HG03039 (cell line): Measurements from ENCODE around the gene EPSTI1.
"Not testable (repeated sequence)": the region's sequence is repeated elsewhere in the genome, so short reads cannot be mapped to it uniquely, and the experiment has no call there.

ENCODE experiments used
- ATAC-seq: cut with Tn5 transposase; IDR thresholded peaks from one replicate; pipeline ENCODE4 v1.9.1; 2021; ENCODE audit warnings: mild to moderate bottlenecking, moderate library complexity; ENCODE audit not compliant: unreplicated experiment

Gene EPSTI1

DNA sequence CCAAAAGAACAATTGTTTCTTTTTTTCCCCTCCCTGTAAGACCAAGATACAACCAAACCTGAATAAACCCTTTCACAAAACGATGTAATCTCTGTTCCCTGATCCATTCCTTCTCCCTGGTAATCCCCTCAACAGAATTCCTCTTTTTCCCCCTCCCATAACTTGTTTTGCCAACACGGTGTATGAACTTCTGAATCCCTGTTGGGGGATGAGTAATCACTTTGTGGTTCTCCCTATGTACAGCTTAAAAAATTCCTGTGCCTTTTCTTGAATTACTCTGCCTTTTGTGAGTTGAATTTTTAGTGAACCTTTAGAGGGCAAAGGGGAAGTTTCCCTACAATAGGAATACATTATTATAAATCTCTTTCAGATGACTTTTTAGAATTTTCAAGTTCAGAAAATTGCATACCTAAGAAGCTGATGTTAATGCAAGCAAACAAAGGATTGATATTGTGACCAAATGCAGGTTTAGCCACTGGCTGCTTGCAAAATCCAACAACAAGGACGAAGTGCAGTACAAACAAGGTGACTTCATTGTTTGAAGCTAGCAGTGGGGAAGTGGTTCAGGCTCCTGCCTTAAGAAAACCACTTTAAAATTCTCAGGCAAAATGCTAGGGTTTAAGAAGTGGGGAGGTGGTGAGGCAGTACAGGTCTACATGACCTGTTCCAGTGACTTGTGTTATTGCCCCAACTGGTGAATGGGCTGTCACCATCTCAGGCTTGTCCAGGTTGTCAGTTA, 15.0 kb upstream of the EPSTI1 start:
- ATAC-seq, result no peak

DNA sequence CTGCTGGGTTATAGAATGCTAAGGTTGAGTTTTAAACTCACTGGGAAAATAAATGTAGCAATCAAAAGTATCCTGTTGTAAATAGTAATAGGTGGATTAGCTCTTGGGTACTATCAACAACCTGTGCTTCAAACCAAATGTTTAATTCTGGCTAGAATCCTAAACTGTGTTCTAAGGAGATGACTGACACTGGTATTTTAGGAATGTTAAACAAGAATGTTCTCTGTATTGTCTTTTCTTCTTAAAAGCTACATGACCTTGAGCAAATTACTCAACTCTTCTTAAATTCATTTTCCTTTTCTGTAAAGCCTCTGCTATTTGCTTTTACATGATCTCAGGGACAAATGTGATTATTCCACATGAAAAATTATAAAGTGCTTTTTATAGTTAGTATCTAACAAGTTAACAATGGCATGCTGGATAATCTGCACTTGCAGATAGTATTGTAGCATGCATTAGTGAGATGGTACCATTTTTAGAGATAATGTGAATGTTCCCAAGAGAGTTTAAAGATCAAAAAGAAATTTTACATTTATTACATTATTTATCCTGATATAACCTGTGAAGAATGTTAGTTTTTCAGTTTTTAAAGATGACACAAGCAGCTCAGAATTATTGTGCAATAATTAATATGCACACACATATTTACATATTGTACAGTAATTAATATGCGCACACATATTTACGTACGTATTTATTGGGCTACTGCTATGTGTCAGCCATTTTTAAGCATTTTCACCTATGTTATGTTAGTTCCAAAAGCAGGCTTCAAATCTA, 13.6 kb upstream of the EPSTI1 start:
- ATAC-seq, result no peak

DNA sequence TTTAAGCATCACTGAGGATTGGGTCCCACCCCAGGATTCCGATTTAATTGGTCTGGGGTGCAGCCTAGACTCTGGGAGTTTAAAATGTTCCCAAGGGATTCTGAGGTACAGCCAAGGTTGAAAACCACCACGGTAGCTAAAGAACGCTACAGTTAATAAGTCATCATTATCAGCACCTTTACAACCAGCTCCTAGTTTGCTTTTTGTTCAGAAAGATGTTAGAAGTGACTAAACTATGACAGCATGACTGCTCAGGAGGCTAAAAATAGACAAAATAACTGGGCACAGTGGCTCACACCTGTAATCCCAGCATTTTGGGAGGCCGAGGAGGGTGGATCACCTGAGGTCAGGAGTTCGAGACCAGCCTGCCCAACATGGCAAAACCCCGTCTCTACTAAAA, 11.7 kb upstream of the EPSTI1 start:
- ATAC-seq, result no peak

DNA sequence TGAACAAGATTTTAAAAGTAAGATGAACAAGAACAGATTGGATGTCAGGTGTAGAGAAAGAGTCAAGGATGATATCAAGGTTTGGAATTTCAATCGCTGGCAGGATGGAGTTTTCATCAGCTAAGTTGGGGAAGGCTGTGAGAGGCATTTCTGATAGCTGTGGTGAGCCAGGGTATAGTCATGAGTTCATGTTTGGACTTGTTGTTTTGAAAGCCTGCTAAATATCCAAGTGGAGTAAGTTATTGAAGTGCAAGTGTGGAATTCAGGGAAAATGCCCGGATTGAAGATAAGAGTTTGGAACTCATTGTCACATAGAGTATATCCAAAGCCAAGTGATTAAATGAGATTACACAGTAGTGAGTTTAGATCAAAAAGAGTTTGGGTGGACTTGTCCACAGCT, 11.0 kb upstream of the EPSTI1 start:
- no peak for ATAC-seq

DNA sequence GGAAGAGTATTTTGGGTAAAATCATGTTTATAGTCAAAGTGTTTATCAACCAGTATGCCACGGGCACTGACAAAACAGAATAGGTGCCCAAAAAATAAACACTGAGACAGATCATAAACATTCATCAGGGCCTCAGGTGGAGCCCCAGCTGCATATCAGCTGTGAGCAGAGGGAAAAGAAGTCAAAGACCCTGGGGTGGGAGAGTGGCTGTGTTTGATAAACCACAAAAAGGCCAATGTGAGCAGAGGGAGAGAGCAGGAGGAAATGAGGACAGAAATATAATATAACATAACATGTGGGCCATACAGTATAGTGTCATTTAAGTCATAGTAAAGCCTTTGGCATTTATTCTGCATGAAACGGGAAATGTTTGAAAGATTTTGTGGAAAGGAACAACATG, 10.0 kb upstream of the EPSTI1 start:
- no peak for ATAC-seq

DNA sequence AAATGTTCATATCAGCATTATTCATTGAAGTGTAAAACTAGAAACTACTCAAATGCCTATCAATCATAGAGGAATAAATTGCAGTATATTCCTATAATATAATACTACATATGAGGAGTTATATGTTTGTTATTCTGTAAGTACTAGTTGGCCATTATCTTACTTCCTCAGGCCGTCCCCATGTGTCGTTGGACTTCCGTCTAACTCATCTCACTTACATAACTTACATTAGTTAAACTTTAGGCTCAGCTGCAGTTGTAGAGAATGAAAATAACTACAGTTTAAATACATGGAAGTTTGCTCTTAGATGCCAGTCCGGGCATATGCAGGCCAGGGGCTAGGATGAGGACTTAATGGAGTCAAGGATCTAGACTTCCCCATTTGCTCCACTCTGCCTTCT, 8.6 kb upstream of the EPSTI1 start:
- ATAC-seq, result no peak

DNA sequence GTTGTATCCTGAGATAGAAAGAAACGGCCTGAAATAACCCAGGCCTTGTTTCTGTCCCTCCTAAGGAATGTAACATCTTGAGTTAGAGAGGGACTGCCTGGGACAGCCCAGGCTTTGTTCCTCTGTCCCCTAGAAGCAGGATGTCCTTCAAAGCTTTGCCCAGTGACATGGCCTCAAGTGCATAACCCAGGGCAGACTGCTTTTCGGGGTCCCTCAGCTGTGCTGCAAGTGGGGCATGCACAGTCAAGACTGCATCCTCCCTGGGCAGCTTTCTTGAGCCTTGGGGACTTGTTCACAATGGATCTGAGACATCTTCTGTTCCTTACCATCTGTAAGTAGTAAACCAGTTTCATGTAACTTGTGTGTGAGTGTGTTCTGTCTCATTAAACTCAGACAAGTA, 7.5 kb upstream of the EPSTI1 start:
- no peak for ATAC-seq

DNA sequence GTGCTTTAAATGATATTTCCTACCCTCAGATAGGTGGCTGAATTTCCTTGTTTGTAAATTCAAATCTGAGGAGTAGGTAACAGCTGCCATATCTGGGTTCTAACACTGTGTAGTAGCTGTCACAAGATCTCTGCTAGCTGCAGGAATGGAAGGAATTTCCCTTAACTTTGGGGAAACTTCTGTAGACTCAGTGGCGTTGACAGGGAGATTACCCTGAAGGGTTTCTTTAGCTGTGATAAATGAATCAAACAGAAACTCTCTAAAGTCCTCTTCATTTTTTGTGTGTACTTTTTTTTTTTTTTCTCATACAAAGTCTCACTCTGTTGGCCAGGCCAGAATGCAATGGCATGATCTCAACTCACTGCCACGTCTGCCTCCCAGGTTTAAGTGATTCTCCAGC, 5.3 kb upstream of the EPSTI1 start:
- peak; percentile 53 for ATAC-seq

DNA sequence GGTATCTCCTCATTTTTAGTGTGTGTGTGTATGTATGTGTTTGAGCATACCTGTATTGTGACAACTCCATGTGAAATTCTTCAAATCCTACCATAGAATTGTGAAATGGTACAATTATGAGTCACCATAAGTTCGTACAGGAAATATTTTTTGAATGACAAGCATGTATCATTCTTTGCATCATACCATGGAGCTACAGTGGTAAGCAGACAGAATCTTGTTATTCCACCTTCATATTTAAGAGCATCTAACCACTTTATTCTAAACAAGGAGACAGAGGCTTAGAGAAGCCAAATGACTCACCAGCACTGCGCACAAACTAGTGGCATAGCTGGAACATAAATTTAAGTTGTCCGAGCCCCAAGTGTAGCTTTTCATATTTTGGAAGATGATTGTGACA, 4.5 kb upstream of the EPSTI1 start:
- ATAC-seq, result no peak

DNA sequence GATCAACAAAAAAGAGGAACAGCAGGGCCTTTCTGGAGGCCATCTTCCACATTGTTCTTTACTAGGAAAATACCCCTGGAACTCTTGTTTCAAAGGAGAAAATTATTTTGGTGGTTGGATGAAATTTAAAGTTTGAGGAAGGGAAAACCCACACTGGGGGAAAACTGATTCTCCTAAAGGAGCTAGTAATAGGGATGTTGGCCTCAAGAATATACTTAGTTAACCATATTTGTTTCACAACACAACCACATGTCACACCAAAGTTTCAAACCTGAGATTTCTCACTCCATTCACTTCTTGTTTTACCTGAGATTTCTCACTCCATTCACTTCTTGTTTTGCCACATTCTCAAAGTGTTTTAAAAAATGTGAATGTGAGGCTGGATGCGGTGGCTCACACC, 2.8 kb upstream of the EPSTI1 start:
- ATAC-seq, result no peak

DNA sequence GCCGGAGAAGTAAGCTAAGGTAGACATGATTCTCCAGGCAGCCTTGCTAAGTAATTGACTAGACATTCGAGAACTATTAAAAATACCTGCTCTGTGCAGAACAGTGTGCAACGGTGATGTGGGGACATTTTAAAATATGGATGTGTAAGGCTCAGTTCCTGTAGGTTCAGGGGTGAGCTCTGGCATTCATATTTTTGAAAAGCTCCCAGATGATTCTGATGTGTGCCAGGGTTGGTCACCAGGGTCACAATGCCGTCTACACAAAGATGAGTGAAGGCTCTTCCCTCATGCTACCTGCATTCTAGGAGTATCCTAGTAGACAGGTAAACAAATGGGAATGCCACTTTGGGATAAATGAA, 702 bp upstream of the EPSTI1 start:
- ATAC-seq, result no peak

DNA sequence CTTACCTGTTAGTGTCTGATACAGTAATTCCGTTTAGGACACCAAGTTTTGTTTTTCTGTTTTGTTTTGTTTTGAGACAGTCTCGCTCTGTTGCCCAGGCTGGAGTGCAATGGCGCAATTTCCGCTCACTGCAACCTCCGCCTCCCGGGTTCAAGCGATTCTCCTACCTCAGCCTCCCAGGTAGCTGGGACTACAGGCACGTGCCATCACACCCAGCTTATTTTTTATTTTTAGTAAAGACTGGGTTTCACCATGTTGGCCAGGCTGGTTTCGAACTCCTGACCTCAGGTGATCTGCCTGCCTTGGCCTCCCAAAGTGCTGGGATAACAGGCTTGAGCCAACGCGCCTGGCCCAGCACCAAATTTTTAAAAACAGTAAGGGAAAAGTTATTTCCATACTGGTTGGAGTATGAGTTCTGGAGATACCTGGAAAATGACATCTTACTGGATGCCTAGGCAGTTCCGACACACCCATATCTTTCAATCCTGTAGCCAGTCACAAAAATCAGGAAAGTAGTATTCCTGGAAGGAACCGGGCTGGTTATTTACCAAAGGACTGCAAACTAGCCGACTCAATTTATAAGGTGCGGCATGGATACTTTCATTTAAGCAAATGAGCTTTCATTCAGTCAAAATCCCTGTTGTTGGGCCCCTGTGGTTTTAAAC, 676 bp downstream of the EPSTI1 start:
- ATAC-seq, result not testable (repeated sequence)

DNA sequence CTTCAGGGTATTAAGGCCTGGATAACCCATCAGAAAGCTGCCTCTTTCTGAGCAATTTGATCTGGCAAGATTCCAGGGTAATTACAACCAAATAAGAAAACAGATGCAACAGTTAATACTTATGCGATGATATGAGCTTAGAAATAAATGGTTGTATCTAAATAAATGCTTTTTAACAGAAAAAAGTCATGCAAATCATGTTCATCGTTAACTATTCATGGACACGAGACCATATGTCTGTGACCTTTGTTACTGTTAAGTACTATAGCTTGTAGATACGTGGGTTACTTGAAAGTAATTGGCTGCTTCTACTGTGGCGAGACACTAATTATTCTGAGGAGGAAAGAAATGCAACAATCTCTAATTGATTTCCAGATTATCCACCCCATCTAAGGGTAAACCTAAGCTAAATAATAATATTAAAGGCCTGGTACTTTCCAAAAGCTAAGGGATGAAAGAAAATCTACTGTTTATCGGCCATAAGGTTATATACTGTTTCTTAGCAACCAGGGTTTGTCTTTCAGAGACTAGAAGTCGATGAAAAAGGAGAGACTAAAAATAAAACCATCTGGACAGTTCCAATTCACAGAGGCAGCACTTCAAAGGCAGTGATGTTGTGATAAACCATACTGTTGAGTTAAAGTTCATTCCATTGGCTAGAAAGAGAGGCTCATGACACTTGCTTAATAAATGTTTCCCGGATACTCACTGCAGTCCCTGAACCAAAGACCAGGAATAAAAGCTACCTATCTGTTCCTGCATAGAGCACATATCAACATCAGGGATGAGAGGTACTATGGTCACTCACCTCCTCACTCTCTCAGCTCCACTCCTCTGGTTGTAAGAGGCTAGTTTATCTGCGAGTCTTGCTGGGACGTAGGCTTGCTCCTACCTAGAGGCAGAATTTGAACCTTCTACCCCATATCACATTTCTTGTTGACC, 1.5 kb downstream of the EPSTI1 start:
- ATAC-seq, result no peak

DNA sequence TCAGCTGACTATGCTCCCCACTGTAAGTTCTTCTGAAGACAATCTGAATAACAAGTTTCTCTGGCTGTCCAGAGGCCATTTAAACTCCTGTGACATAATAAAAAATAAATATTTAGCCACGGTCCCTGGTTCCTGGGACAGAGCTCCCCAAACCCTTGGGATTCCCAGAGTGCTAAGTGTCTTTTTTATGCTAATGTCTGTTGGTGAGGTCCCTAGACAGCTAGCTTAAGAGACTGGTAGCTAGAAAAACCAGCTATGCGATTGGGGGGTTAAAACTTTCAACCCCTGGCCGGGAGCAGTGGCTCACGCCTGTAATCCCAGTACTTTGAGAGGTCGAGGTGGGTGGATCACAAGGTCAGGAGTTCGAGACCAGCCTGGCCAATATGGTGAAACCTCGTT, 5.9 kb downstream of the EPSTI1 start:
- no peak for ATAC-seq

DNA sequence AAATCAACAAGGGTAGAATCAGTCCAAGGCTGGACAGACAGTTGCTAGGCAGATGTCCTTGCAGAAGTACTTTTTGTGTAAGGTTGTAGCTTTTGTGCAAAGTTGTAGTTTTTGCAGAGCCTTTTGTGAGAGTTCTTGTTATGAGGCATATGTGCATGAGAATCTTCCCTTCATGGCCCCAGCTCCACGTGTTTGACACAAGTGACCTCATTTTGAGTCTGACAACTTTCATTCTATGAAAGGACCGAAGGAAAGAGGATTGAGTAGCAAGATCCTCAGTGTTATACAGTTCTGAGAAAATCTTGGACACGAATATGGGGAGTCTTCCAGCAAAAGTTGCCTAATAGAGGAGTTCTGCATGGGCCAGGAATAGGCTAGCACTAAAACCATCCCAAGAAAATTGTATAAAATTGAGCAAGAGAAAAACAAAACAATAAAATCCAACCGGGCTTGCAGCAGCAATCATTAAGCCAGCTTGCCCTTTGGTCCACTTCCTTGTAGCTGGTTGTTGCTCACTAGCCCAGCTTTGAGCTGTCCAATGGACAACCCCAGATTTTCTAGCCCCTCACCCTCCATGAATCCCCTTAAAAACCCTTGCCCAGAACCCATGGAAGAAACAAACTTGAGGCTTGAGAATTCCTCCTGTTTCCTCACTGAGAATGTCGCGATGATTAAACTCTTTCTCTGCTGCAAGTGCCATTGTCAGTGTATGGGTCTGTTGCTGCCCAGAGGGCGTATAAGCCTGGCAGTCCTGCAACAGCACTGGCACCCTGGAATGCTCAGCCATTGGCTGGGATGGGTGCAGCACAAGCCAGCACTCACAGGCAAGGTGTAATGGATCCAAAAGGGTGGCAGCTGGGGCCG, 6.5 kb downstream of the EPSTI1 start:
- no peak for ATAC-seq

DNA sequence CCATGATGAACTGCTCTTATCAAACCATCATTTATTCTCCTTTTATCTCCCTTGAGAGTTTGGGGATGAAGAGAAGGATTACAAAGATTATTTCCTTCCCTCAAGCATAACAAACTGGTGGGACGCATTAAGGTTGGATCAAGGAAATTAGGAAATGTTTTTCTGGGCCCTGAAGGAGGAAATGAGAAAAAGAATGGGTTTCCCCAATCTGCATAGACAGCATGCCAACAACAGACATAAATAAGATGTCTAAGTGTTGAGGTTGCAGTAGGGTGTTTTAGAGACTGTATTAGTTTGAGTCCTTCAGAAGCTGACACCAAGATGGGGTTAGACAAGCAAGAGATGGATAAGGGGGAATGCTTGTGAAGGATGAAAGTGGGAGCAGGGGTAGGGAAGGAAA, 7.3 kb downstream of the EPSTI1 start:
- no peak for ATAC-seq

DNA sequence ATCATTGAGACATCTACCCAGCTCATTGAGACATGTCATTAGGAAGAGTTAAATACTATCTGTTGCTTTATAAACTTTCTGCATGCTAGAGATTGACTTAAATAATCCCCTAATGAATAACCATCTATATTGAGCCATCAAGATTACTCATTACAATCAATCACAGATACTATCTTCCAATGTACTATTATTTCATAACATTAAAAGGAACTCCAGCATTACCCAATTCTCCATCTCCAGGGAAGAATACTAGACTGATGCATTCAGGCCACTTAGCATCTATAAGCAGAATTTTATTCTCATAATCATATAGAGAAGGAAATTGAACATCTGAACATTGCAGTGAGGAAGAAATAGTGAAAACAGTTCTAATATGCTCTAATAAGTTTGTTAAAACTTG, 8.0 kb downstream of the EPSTI1 start:
- no peak for ATAC-seq

DNA sequence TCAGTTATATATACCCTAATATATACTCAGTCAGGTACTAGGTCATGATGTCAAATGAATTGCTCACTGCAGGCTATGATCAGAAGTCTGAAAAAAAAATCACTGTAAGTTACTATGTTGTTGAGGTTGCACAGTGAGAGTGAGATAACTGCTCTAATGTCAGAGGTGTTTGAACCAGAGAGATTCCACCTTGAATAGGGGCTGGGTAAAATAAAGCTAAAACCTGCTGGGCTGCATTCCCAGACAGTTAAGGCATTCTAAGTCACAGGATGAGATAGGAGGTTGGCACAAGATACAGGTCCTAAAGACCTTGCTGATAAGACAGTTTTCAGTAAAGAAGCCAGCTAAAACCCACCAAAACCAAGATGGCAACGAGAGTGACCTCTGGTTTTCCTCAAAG, 10.2 kb downstream of the EPSTI1 start:
- ATAC-seq, result no peak

DNA sequence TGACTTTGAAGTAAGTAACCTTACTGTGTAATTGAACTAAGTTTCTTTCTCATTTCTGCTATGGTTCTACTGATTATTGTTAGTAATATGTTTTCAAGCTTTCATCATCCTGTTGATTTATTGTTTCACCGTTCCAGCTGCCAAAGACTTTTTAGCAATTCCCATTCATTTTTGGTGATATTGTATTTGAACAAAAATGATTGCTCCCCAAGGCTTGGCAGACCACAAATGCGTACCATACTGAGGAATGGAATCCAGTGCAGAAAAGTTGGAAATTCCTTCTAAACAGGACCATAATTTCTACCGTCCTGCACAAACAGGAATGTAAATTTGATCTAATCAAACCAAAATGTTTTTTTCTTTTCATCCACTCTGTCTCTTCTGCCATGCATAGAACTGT, 10.7 kb downstream of the EPSTI1 start:
- no peak for ATAC-seq

DNA sequence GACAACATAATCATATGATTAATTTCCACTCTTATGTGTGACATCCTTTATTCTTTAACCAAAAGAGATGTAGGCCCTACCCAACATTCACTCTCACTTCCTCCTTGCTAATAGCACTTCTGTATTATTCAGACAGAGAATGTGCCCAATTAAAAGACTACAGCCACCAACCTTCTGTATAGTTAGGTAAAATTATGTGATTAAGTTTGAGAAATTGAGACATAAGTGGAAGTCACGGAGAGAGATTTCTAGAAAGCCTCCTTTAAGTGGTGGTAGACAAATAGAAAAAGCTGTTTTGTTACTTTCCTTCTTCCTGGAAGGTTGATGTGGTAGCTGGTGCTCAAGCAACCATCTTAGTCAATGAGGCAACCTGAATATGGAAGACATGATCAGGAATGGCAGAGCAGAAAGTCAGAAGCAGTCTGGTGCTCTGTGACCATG, 14.8 kb downstream of the EPSTI1 start:
- ATAC-seq, result no peak
